Neural cell (in vitro differentiated cells): ENCODE results near the gene SNUPN. TPM values are rescaled to one million over a fixed set of nuclear protein-coding genes. Genes with fewer than 3 reads are reported as not detected.

Source experiments
- H2AFZ ChIP-seq: fragments of 200-600, 300-800 bp; sonication (generic), shearing (Covaris generic); 2 replicates; pipeline ENCODE4 v1.6.0; 2014; ENCODE audit warnings: low read depth, mild to moderate bottlenecking, antibody characterized with exemption, low read length, moderate library complexity
- H3F3A ChIP-seq: fragments of 200-600 bp; shearing (Covaris generic); 2 replicates; pipeline ENCODE4 v1.6.1; 2016; ENCODE audit warnings: mild to moderate bottlenecking, moderate library complexity, mixed read lengths, antibody characterized with exemption, low read length; ENCODE audit not compliant: insufficient read depth, poor library complexity, severe bottlenecking
- H3K27ac ChIP-seq: fragments of 200-600, 300-800 bp; sonication (generic), shearing (Covaris generic); 2 replicates; pipeline ENCODE4 v1.5.1; 2014; ENCODE audit warnings: mild to moderate bottlenecking, low read length, moderate library complexity
- H3K27me3 ChIP-seq: fragments of 300-800, 200-600 bp; sonication (generic), shearing (Covaris generic); 2 replicates; pipeline ENCODE4 v1.6.0; 2014; ENCODE audit warnings: mild to moderate bottlenecking, low read depth, low read length, moderate library complexity; ENCODE audit not compliant: insufficient read depth
- H3K36me3 ChIP-seq: fragments of 300-800, 200-600 bp; sonication (generic), shearing (Covaris generic); 2 replicates; pipeline ENCODE4 v1.5.1; 2014; ENCODE audit warnings: mild to moderate bottlenecking, antibody characterized with exemption, low read length, moderate library complexity; ENCODE audit not compliant: insufficient read depth
- H3K4me2 ChIP-seq: fragments of 300-800, 200-600 bp; sonication (generic), shearing (Covaris generic); 2 replicates; pipeline ENCODE4 v1.6.0; 2014; ENCODE audit warnings: mild to moderate bottlenecking, low read length
- H3K4me3 ChIP-seq: fragments of 300-800, 200-600 bp; sonication (generic), shearing (Covaris generic); 2 replicates; pipeline ENCODE4 v1.5.1; 2014; ENCODE audit warnings: mild to moderate bottlenecking, low read length, moderate library complexity
- H3K79me2 ChIP-seq: fragments of 200-600 bp; shearing (Covaris generic); replicated peaks from 2 replicates; pipeline ENCODE4 v1.6.0; 2014; ENCODE audit warnings: mild to moderate bottlenecking, low read length, moderate library complexity; ENCODE audit not compliant: insufficient read depth
- H3K9ac ChIP-seq: fragments of 300-800, 200-600 bp; sonication (generic), shearing (Covaris generic); 2 replicates; pipeline ENCODE4 v1.6.1; 2016; ENCODE audit warnings: mild to moderate bottlenecking, low read length, mixed read lengths
- H3K9me2 ChIP-seq: fragments of 200-600 bp; shearing (Covaris generic); 2 replicates; pipeline ENCODE4 v1.6.1; 2016; ENCODE audit warnings: mild to moderate bottlenecking, low read length, mixed read lengths; ENCODE audit not compliant: insufficient read depth
- H3K9me3 ChIP-seq: fragments of 200-600, 300-800 bp; sonication (generic), shearing (Covaris generic); 2 replicates; pipeline ENCODE4 v1.6.1; 2016; ENCODE audit warnings: mild to moderate bottlenecking, mixed run types, low read length, moderate library complexity, mixed read lengths
- H4K20me1 ChIP-seq: fragments of 200-600 bp; shearing (Covaris generic); 2 replicates; pipeline ENCODE4 v1.6.1; 2016; ENCODE audit warnings: mild to moderate bottlenecking, mixed run types; ENCODE audit not compliant: insufficient read depth
- CTCF ChIP-seq: fragments of 450-650 bp; IDR thresholded peaks from 2 replicates; pipeline ENCODE4 v1.5.1; 2014; ENCODE audit warnings: antibody characterized with exemption, mild to moderate bottlenecking, moderate library complexity; ENCODE audit not compliant: poor library complexity, severe bottlenecking
- EP300 ChIP-seq: fragments of 450-650 bp; conservative IDR thresholded peaks from 2 replicates; pipeline ENCODE4 v1.6.1; 2014; ENCODE audit warnings: antibody characterized with exemption, mild to moderate bottlenecking, moderate library complexity; ENCODE audit not compliant: poor library complexity, severe bottlenecking
- EZH2 ChIP-seq: fragments of 200-600, 300-800 bp; shearing (Covaris generic), sonication (generic); IDR thresholded peaks from 2 replicates; pipeline ENCODE4 v1.6.1; 2014; ENCODE audit warnings: antibody characterized with exemption, low read length, borderline replicate concordance, mild to moderate bottlenecking; ENCODE audit not compliant: insufficient read depth, poor library complexity, severe bottlenecking
- MXI1 ChIP-seq: fragments of 450-650 bp; conservative IDR thresholded peaks from 2 replicates; pipeline ENCODE4 v1.6.1; 2014; ENCODE audit warnings: antibody characterized with exemption, mild to moderate bottlenecking; ENCODE audit not compliant: poor library complexity, severe bottlenecking
- POLR2AphosphoS5 ChIP-seq: IDR thresholded peaks from 2 replicates; pipeline ENCODE4 v1.6.1; 2012
- RAD21 ChIP-seq: fragments of 450-650 bp; conservative IDR thresholded peaks from 2 replicates; pipeline ENCODE4 v1.6.1; 2014; ENCODE audit warnings: antibody characterized with exemption, mild to moderate bottlenecking, moderate library complexity
- REST ChIP-seq: IDR thresholded peaks from 2 replicates; pipeline ENCODE4 v1.6.1; 2012; ENCODE audit warnings: borderline replicate concordance
- SMC3 ChIP-seq: fragments of 450-650 bp; conservative IDR thresholded peaks from 2 replicates; pipeline ENCODE4 v1.6.1; 2014; ENCODE audit warnings: antibody characterized with exemption, mild to moderate bottlenecking, moderate library complexity; ENCODE audit not compliant: poor library complexity
- TAF1 ChIP-seq: IDR thresholded peaks from 2 replicates; pipeline ENCODE4 v1.6.1; 2012; ENCODE audit warnings: low read depth
- polyA plus RNA-seq: library from polyadenylated mRNA; depleted of rRNA; stranded (reverse); fragments of >200 nt; gene quantifications from 2 replicates; pipeline ENCODE4 v1.2.3, GENCODE V29; 2014

Gene SNUPN
- polyA plus RNA-seq, 1 donor from 2014 or later: 19.0 TPM

- H3F3A ChIP-seq: peaks cover 6% of the 10 kb centered on the region
- no peaks in the 10 kb centered on the region for H4K20me1 ChIP-seq
- no peak overlapping the region for H3K9ac ChIP-seq
- H3K4me3 ChIP-seq: no peak overlapping the region
- H3K27ac ChIP-seq: no peak overlapping the region
- no peaks in the 10 kb centered on the region for H3K36me3 ChIP-seq
- no peak overlapping the region for H2AFZ ChIP-seq
- no peaks in the 10 kb centered on the region for H3K9me3 ChIP-seq
- H3K9me2 ChIP-seq: no peaks in the 10 kb centered on the region
- peaks cover 39% of the 10 kb centered on the region for H3K79me2 ChIP-seq
- H3K27me3 ChIP-seq: no peaks in the 10 kb centered on the region
- TF ChIP-seq EP300 (no peak), POLR2AphosphoS5 (no peak), CTCF (no peak), TAF1 (no peak), MXI1 (no peak), EZH2 (no peak), REST (no peak), SMC3 (no peak), RAD21 (no peak)
- no peak overlapping the region for H3K4me2 ChIP-seq
These were observed 55.2 kb downstream of the SNUPN start for GRCh38 chr15:75570126-75570845.

GRCh38 chr15:75565062-75565970, 60.2 kb downstream of the SNUPN start:
- Histone ChIP-seq H2AFZ (no peak overlapping the region), H3K9me3 (no peaks in the 10 kb centered on the region), H3K9me2 (no peaks in the 10 kb centered on the region), H3K27me3 (no peaks in the 10 kb centered on the region), H3K27ac (no peak overlapping the region), H3K9ac (no peak overlapping the region), H4K20me1 (no peaks in the 10 kb centered on the region), H3K79me2 (peaks cover 38% of the 10 kb centered on the region), H3K4me2 (no peak overlapping the region), H3K4me3 (no peak overlapping the region), H3F3A (no peaks in the 10 kb centered on the region), H3K36me3 (no peaks in the 10 kb centered on the region)
- TF ChIP-seq SMC3 (no peak), EZH2 (no peak), POLR2AphosphoS5 (no peak), TAF1 (no peak), RAD21 (no peak), CTCF (no peak), EP300 (no peak), REST (no peak), MXI1 (no peak)
